GM12878 (cell line): ENCODE results near the gene STK17A. TPM values are rescaled to one million over a fixed set of nuclear protein-coding genes. Genes with fewer than 3 reads are reported as not detected.

Experiments
- ATAC-seq: fragments of 200-7000 bp; cut with Tn5 transposase; 3 replicates; pipeline ENCODE4 v1.9.1; 2020; ENCODE audit warnings: mild to moderate bottlenecking, moderate library complexity
- BruUV-seq: library from RNA; stranded (reverse); fragments of 400-500 nt; replicated peaks from 2 replicates; lab custom pipeline; 2021; lab: Mats Ljungman, UMichigan
- CTCF ChIA-PET: fragments of 300-600 bp; sonication (Branson Sonifier 250); formaldehyde crosslinking; extraction: SDS; loops from one replicate; lab custom pipeline; 2021; ENCODE audit warnings: inconsistent platforms; lab: Yijun Ruan, JAX
- POLR2A ChIA-PET: fragments of 350-600 bp; formaldehyde crosslinking; extraction: SDS; loops from one replicate; lab custom pipeline; 2021; ENCODE audit warnings: inconsistent platforms; lab: Charles Lee
- RAD21 ChIA-PET: fragments of 300-600 bp; sonication (Branson Sonifier 250); formaldehyde crosslinking; loops from one replicate; lab custom pipeline; 2023; ENCODE audit warnings: antibody characterized with exemption; ENCODE audit not compliant: unreplicated experiment; lab: Charles Lee
- SMC1A ChIA-PET: fragments of 300-600 bp; sonication (Branson Sonifier 250); formaldehyde crosslinking; loops from one replicate; lab custom pipeline; 2023; ENCODE audit not compliant: unreplicated experiment, uncharacterized antibody; lab: Charles Lee
- DNase-seq: peaks from one replicate; pipeline ENCODE4 v3.0.0-alpha.2; 2011; ENCODE audit warnings: low read depth, low spot score
- FAIRE-seq: peaks from 3 replicates; lab custom pipeline; 2011; peaks lifted over from hg19 to GRCh38; lab: Jason Lieb, UNC
- H2AFZ ChIP-seq: 2 replicates; pipeline ENCODE4 v1.6.0; 2011; ENCODE audit warnings: low read depth, low read length, control low read depth; ENCODE audit not compliant: control insufficient read depth
- H3K27ac ChIP-seq: 2 replicates; pipeline ENCODE4 v1.5.1; 2011; ENCODE audit warnings: control low read depth; ENCODE audit not compliant: control insufficient read depth, insufficient read depth
- H3K27me3 ChIP-seq, 2 experiments: replicated peaks in 1 of 2; 2 replicates each; pipeline versions ENCODE4 v1.6.0 to v1.6.1; 2011; ENCODE audit warnings: low read length in 1 of 2; ENCODE audit not compliant: control insufficient read depth in 2 of 2, insufficient read depth in 2 of 2
- H3K36me3 ChIP-seq, 2 experiments: 2 replicates each; pipeline ENCODE4 v1.5.1; 2011; ENCODE audit warnings: low read length in 1 of 2; ENCODE audit not compliant: control insufficient read depth in 2 of 2, insufficient read depth in 2 of 2
- H3K4me1 ChIP-seq: 2 replicates; pipeline ENCODE4 v1.6.1; 2011; ENCODE audit warnings: mild to moderate bottlenecking, low read length, moderate library complexity, mixed read lengths; ENCODE audit not compliant: control insufficient read depth, insufficient read depth
- H3K4me2 ChIP-seq: 2 replicates; pipeline ENCODE4 v1.6.0; 2011; ENCODE audit warnings: control low read depth; ENCODE audit not compliant: control insufficient read depth, insufficient read depth
- H3K4me3 ChIP-seq: fragments of 200-600 bp; sonication (generic); 2 replicates; pipeline ENCODE4 v1.5.1; 2016
- H3K79me2 ChIP-seq: 2 replicates; pipeline ENCODE4 v1.6.0; 2011; ENCODE audit warnings: low read length; ENCODE audit not compliant: control insufficient read depth, insufficient read depth
- H3K9ac ChIP-seq: 2 replicates; pipeline ENCODE4 v1.8.0; 2011; ENCODE audit warnings: low read length, control low read depth, mixed read lengths; ENCODE audit not compliant: control insufficient read depth, insufficient read depth
- H3K9me3 ChIP-seq: replicated peaks from 3 replicates; pipeline ENCODE4 v1.5.1; 2011; ENCODE audit warnings: mild to moderate bottlenecking, low read length; ENCODE audit not compliant: control insufficient read depth, insufficient read depth
- H4K20me1 ChIP-seq: 2 replicates; pipeline ENCODE4 v1.6.0; 2011; ENCODE audit not compliant: control insufficient read depth, insufficient read depth
- ATF7 ChIP-seq: fragments of 450-650 bp; IDR thresholded peaks from 2 replicates; pipeline ENCODE4 v1.6.1; 2016; ENCODE audit warnings: low read depth, mild to moderate bottlenecking
- CBX5 ChIP-seq: sonication (generic); IDR thresholded peaks from 2 replicates; pipeline ENCODE4 v1.6.1; 2016; ENCODE audit warnings: low read depth, moderate library complexity, mild to moderate bottlenecking, inconsistent platforms
- FOS ChIP-seq: IDR thresholded peaks from 3 replicates; pipeline ENCODE4 v1.6.1; 2011; ENCODE audit warnings: borderline replicate concordance; ENCODE audit not compliant: insufficient read length; ENCODE audit errors: extremely low read depth
- NFIC ChIP-seq: IDR thresholded peaks from 2 replicates; pipeline ENCODE4 v1.6.1; 2012; ENCODE audit warnings: low read depth, mild to moderate bottlenecking, inconsistent platforms, low read length, moderate library complexity
- POLR2AphosphoS2 ChIP-seq: IDR thresholded peaks from 2 replicates; pipeline ENCODE4 v1.6.1; 2011; ENCODE audit warnings: low read depth, mild to moderate bottlenecking, low read length, improper control_type of control experiment, moderate library complexity
- POLR2AphosphoS5 ChIP-seq: IDR thresholded peaks from 2 replicates; pipeline ENCODE4 v1.6.1; 2011; ENCODE audit warnings: mild to moderate bottlenecking, low read length, inconsistent platforms
- POU2F2 ChIP-seq: IDR thresholded peaks from 3 replicates; pipeline ENCODE4 v1.6.1; 2011; ENCODE audit warnings: low read depth, mild to moderate bottlenecking, low read length, borderline replicate concordance
- RAD51 ChIP-seq: fragments of 450-650 bp; IDR thresholded peaks from 2 replicates; pipeline ENCODE4 v1.6.1; 2016; ENCODE audit warnings: moderate library complexity, mild to moderate bottlenecking, inconsistent platforms
- TAF1 ChIP-seq: IDR thresholded peaks from 2 replicates; pipeline ENCODE4 v1.6.1; 2011; ENCODE audit warnings: mild to moderate bottlenecking, low read depth, low read length, borderline replicate concordance
- ZNF24 ChIP-seq: fragments of 450-650 bp; IDR thresholded peaks from 2 replicates; pipeline ENCODE4 v1.6.1; 2017; ENCODE audit warnings: antibody characterized with exemption, mild to moderate bottlenecking
- WGBS: methylation state at CpG from one replicate; pipeline ENCODE4 v1.1.6; 2016; ENCODE audit warnings: low lambda C conversion rate; ENCODE audit not compliant: insufficient replicate concordance, insufficient coverage; ENCODE audit errors: missing lambda C conversion rate; 5-methylcytosine and 5-hydroxymethylcytosine counted together
- in situ Hi-C: fragments of 300-500 bp; cut with MboI; formaldehyde crosslinking; loops from 9 replicates; pipeline ENCODE4 v1.14.3; 2018; ENCODE audit warnings: mixed read lengths
- intact Hi-C: fragments of 100-400 bp; cut with micrococcal nuclease; formaldehyde crosslinking; loops from one replicate; pipeline ENCODE4 v1.14.2; 2022; ENCODE audit not compliant: unreplicated experiment
- polyA plus RNA-seq, 11 experiments: library from polyadenylated mRNA; depleted of rRNA in 4 of 11; unstranded in 6 of 11; stranded (reverse) in 5 of 11; fragments of >200 nt; fragmentation: Nextera tagmentation in 4 of 11; fragmentation: Illumina TruSeq in 1 of 11; extraction: Ambion mirVana in 4 of 11; extraction: Trizol in 1 of 11; gene quantifications; 1 replicate in 1 of 11; 2 replicates in 10 of 11; pipeline versions ENCODE4 v1.2.1 to v1.2.3, GENCODE V29; 2011 to 2016; ENCODE audit warnings: inconsistent platforms in 2 of 11, missing spikeins in 2 of 11, low read depth in 1 of 11
- total RNA-seq, 4 experiments: library from RNA; depleted of rRNA in 3 of 4; stranded (reverse); fragments of >200 nt in 3 of 4; fragmentation: Illumina TruSeq in 1 of 4; extraction: Trizol in 1 of 4; gene quantifications; 2 replicates each; pipeline versions ENCODE4 v1.2.1 to v1.2.3, GENCODE V29; 2013 to 2021
- TF ChIP-seq, protein P1 (sequence below): IDR thresholded peaks from 2 replicates; pipeline ENCODE4 v1.6.1; 2011; ENCODE audit warnings: mild to moderate bottlenecking, low read depth, low read length, moderate library complexity; ENCODE audit not compliant: insufficient replicate concordance

The STK17A gene
- total and polyA plus RNA-seq, 10 of the 15 experiments (the other 5 are each of a cell fraction or from before 2014, with no cell fraction given): 18.5 to 91.6 (median 70.8) TPM

DNA sequence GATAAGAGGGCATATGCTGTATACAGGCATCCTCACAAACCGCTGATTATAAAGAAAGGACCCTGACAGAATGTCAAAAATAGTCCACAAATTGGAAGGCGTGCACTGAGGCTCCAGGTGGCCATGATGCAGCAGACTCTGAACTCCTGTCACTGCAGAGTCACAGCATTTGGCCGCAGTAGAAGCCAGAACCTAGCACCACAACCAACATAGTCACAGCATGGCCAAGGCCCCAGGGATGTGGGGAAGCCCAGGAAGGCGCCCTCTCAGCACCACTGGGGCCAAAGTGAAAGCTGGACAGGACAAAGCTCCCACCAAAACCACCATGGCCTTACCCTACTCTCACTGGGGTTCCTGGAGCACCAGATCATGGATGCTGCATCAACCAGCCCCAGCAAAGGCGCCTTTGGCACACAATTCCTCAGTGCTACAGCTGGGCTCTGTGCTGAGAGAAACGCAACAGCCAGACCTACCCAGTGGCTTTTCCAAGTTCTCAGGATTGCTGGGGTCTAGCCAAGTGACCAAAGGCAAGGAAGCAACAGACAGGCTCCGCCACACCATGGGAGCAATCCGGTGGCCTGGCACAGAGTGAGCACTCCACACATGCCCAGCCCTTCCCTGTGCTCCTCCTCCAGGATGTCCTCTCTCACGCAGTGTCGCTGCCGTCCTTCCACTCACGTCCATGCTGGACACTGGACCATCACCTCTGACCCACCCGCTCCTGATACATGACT lies 60.2 kb downstream of the STK17A start:
- H3K9ac ChIP-seq: no peak overlapping the region
- no peak overlapping the region for H3K4me3 ChIP-seq
- no peak for ATAC-seq
- RAD21 ChIA-PET: interaction anchor here (1.2 kb wide), 1 partner anchor 195 kb away, joined by 3 read pairs; no protein-coding TSS in a partner anchor
- 83% methylated on average over 13 of the region's 13 CpGs for WGBS
- DNase-seq: no peak
- H3K79me2 ChIP-seq: peaks cover 22% of the 10 kb centered on the region
- no peaks in the 10 kb centered on the region for H3K27me3 ChIP-seq
- intact Hi-C loops: no loop called here
- H4K20me1 ChIP-seq: peaks cover 3% of the 10 kb centered on the region; the same call in 1 of the 2 replicates
- peaks cover 30% of the 10 kb centered on the region for H3K4me1 ChIP-seq
- TF ChIP-seq POLR2AphosphoS5 (0 out of 2 replicates have a peak, but pooled peaks have one; percentile 37), ZNF24 (no peak), POLR2AphosphoS2 (0 out of 2 replicates have a peak, but pooled peaks have one; percentile 46)
- H3K27ac ChIP-seq: no peak overlapping the region
- no peaks in the 10 kb centered on the region for H3K9me3 ChIP-seq
- H3K36me3 ChIP-seq: peaks cover 26 to 47% of the 10 kb centered on the region in 2 experiments
- SMC1A ChIA-PET: interaction anchor here (0.5 to 13.8 kb wide), 3 partner anchors 13 to 155 kb away, joined by 5 to 163 read pairs (median 146); no protein-coding TSS in a partner anchor
- in situ Hi-C loops: no loop called here
- CTCF ChIA-PET: interaction anchor here (0.9 to 10.7 kb wide), 2 partner anchors 57 to 60 kb away, joined by 5 to 132 read pairs; partner anchors contain the start of gene STK17A
- no TSS peak for BruUV-seq
- H2AFZ ChIP-seq: no peak overlapping the region
- no peak overlapping the region for H3K4me2 ChIP-seq
- POLR2A ChIA-PET: interaction anchor here (0.6 to 10.0 kb wide), 2 partner anchors 22 to 55 kb away, joined by 3 to 138 read pairs; no protein-coding TSS in a partner anchor
- no peak for FAIRE-seq

DNA sequence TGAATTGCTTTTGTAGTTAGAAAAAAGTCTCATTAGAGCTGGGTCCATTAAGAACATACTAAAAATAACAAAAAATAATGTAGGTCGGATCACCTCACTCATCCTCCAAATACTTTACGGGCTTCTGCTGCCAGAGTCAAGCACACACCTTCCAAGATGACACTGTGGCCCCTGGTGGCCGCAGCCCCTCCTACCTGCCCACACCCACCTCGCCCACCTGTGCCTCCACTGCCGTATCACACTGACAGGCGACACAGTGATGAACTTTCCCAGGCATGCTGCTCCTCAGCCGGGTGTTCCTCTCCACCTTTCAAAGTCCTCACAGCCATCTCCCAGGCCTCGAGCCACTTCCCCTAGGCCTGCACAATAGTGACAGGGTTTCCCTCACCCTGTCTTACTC lies 60.9 kb downstream of the STK17A start:
- H2AFZ ChIP-seq: no peak overlapping the region
- H3K9ac ChIP-seq: no peak overlapping the region
- ATAC-seq (no peak), DNase-seq (no peak), FAIRE-seq (no peak)
- TF ChIP-seq, protein P1, sequence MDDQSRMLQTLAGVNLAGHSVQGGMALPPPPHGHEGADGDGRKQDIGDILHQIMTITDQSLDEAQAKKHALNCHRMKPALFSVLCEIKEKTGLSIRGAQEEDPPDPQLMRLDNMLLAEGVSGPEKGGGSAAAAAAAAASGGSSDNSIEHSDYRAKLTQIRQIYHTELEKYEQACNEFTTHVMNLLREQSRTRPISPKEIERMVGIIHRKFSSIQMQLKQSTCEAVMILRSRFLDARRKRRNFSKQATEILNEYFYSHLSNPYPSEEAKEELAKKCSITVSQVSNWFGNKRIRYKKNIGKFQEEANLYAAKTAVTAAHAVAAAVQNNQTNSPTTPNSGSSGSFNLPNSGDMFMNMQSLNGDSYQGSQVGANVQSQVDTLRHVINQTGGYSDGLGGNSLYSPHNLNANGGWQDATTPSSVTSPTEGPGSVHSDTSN: no peak
- TF ChIP-seq ATF7 (no peak), CBX5 (no peak), NFIC (no peak), FOS (no peak), TAF1 (no peak), POU2F2 (no peak), RAD51 (no peak)
- BruUV-seq: no TSS peak
- ChIA-PET RAD21 (interaction anchor here (2.0 to 10.8 kb wide), 5 partner anchors 15 to 57 kb away, joined by 5 to 280 read pairs (median 13); partner anchors contain the start of gene STK17A), SMC1A (interaction anchor here (0.7 to 13.8 kb wide), 6 partner anchors 9 to 92 kb away, joined by 3 to 177 read pairs (median 76); no protein-coding TSS in a partner anchor), CTCF (interaction anchor here (1.0 to 10.7 kb wide), 4 partner anchors 16 to 196 kb away, joined by 3 to 183 read pairs (median 68); partner anchors contain the start of gene STK17A), POLR2A (interaction anchor here (1.1 to 10.0 kb wide), 2 partner anchors 56 kb away, joined by 4 to 138 read pairs; no protein-coding TSS in a partner anchor)
- no peak overlapping the region for H3K27ac ChIP-seq
- H3K4me2 ChIP-seq: no peak overlapping the region
- WGBS: 51% methylated on average over 8 of the region's 8 CpGs
- peaks cover 26 to 44% of the 10 kb centered on the region in 2 experiments for H3K36me3 ChIP-seq
- H3K4me1 ChIP-seq: peaks cover 36% of the 10 kb centered on the region
- intact Hi-C loops (no loop called here), in situ Hi-C loops (no loop called here)
- no peaks in the 10 kb centered on the region for H3K9me3 ChIP-seq
- H4K20me1 ChIP-seq: peaks cover 3% of the 10 kb centered on the region; the same call in 1 of the 2 replicates
- no peaks in the 10 kb centered on the region for H3K27me3 ChIP-seq
- H3K4me3 ChIP-seq: no peak overlapping the region
- peaks cover 22% of the 10 kb centered on the region for H3K79me2 ChIP-seq
